ENCODE results near the gene ADCY5.

Gene ADCY5

DNA sequence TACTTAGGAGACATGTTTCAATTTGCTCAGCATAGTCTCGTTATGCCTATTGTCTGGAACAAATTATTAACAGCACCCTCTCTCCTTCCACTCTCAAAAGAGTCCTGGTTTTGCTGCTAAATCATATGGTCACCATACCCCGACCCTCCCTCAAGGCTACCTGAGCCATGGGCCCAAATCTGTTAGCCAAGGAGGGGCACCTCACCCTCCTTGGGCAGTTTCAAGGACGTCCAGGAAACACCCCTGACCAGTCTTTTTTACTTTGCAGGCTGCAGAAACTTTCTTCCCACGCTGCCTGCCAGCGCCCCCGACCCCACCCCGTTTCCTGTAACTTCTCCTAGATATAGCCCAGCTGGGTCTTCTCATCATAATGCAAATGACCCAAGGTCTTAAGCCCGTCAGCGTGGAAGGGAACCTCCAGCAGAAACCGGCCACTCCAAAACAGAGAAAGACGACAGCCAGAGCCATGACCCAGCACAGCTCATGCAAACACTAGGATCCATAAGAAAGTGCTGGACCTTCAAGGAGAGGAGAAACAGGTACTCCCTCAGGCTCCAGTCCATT is 62.3 kb downstream of the ADCY5 start:
- no peak for DNase-seq (ENCODE audit: low read depth)

- DNase-seq (ENCODE audit: low read depth) = no peak
Measured at GRCh38 chr3:123385981-123386380, 62.9 kb downstream of the ADCY5 start.

DNA sequence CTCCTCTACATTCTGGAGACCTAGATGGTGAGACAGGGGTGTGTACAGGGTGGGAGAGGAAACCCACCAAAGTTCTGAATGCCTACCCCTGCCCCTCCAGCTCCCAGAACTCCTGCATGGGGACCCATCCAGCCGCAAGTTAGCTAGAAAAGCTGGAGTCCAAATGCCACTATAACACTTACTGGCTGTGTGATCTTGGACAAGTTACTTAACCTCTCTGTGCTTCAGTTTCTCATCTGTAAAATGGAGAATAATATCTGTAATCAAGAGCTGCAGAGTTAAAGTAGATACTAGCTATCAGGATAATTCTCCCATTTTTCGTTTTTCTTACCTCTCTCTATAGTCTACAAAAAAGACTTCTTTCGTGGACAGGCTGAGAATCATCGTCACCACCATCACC is 63.4 kb downstream of the ADCY5 start:
- no peak for DNase-seq (ENCODE audit: low read depth)

- no peak for DNase-seq (ENCODE audit: low read depth)
Measured at GRCh38 chr3:123385001-123385401, 63.9 kb downstream of the ADCY5 start.

- no peak for DNase-seq (ENCODE audit: low read depth)
Measured at GRCh38 chr3:123384256-123384655, 64.6 kb downstream of the ADCY5 start.

- no peak for DNase-seq (ENCODE audit: low read depth)
Measured at GRCh38 chr3:123383091-123384053, 65.5 kb downstream of the ADCY5 start.

DNA sequence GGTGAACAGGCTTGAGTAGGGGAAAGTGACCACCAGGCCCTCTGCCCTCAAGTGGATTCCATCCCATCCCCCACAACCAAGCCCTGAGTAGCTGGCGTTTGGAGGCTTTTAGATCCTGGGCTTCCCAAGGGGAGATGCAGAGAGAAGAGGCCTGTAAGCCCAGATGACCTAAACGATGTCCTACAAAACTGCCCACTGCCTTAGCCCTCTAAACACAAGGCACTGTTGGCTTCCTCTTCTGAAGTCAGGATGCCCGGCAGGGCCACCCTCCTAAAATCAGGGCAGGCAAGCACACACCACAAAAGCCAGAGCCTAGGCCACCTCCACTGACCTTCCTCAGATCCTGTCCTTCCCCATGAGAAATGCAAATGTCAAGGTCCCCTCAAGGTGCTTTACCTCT is 68.6 kb downstream of the ADCY5 start:
- no peak for DNase-seq (ENCODE audit: low read depth)

- DNase-seq (ENCODE audit: low read depth) = no peak
Measured at GRCh38 chr3:123379041-123379830, 69.7 kb downstream of the ADCY5 start.

- DNase-seq (ENCODE audit: low read depth) = no peak
Measured at GRCh38 chr3:123378409-123378915, 70.4 kb downstream of the ADCY5 start.

DNA sequence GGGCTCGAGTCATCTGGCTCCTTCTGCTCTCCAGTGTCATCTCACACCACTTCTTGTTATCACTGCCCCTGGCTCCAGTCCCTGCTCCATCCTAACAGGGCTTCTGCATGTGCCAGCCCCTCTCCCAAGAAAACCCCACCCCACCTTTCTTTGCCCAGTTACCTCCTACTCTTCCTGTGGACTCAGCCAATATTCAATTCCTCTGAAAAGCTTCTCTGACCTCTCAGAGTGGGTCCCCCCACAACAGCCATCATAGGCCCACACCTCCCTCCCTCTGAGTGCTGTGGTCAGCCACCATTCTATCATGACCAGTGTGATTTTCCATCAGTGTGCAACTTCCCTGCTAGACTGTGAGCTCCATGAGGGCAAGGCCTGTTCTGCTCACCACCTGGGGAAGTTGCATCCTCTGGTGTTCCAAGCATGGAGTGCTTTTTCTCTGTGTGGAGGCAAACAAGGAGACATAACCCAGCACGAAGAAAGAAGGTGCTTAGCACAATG is 71.6 kb downstream of the ADCY5 start:
- DNase-seq (ENCODE audit: low read depth) = no peak

GRCh38 chr3:123376451-123377242 is 72.2 kb downstream of the ADCY5 start:
- DNase-seq (ENCODE audit: low read depth) = no peak

GRCh38 chr3:123375014-123375940 is 73.6 kb downstream of the ADCY5 start:
- no peak for DNase-seq (ENCODE audit: low read depth)

DNA sequence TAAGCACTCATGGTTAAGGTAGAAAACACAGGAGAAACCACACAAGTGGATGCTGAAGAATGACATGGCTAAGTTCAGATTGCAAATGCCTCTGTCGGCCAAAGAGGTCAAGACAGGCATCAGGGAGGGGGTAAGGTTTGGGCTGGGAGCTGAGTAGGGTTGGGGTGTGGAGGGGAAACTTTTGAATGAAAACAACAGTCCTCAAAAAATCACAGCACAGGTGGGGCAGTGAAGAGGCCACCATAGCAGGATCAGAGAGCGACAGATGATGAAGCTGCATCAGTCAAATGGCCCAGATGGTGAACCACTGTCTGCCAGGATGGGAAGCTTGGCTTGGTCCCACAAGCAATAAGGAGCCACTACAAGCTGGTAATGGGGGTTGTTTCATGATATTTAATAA is 74.9 kb downstream of the ADCY5 start:
- DNase-seq (ENCODE audit: low read depth) = no peak

DNA sequence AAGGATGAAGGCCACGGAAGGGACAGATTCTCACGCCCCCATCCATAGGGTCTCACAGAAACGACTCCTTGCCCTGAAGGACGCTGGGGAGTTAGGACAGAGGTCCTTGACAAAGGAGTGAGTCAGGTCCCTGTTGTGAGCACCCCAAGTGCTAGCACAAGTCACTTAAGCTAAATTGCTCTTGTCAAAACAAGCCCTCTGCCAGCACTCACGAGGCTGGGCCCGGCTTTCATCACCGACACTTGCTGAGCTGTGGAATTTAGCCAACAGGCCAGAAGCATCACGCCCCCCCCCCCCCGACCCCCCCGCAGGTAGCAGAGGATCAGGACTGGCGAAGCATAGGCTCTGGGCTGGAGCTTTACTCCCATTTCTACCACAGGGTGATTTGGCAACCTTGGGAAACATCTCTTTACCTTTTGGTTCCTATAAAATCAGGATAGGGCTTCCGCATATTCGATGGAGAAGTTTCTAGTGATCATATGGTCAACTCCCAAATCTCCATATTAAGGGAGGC is 75.4 kb downstream of the ADCY5 start:
- DNase-seq (ENCODE audit: low read depth) = no peak

DNA sequence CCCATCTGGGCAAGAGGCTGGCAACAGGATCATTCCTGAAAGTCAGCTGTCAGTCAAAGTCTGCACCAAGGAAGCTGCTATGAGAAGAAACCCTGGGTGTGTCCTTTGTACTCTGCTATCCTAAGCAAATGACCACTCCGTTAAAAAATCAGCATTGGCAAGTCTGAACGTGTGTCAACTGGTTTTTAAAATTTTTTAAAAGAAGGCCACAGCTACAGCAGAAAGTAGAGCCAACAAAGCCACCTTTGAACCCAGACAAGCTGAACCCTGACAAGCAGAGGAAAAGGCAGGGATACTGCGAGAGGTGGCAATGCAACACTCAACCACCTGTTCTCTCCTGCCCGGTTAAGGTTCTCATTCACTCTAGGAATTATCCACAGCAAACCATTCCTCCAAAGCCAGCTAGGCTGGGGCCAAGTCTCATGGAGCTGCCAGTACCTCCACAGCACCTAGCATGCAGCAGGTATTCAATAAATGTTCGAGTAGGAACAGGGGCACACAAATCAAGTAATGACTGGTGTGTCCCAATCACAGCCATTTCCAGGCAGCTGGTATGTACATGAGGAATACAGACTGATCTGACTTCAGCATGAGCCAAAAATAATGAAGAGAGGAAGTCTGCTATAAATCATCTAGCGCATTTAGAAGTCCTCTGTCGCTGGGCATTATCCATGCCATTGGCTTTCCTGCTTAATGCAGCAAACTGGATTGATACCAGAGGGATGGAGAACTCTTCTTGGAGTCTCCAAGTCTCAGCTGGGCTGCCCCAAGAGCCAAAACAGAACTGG is 76.0 kb downstream of the ADCY5 start:
- DNase-seq (ENCODE audit: low read depth) = no peak

GRCh38 chr3:123371859-123372685 is 76.8 kb downstream of the ADCY5 start:
- no peak for DNase-seq (ENCODE audit: low read depth)

DNA sequence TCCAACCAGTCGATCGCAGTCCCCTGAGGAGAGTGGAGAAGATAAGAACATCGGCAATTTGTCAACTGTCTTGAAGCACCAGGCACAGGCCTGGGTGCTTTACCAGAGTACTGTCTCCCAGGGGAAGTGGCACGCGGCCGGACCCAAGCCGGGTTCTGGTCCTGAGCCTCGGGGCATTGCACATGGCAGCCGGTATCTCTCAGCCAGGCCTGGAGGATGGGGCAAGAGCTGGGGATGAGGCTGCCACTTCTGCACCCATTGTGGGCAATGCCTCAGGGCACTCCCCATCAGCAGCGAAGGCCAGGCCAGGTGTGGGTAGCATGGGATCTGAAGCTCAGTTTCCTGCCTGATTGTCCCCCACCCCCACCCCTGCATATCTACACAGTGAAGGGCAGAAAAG is 77.5 kb downstream of the ADCY5 start:
- no peak for DNase-seq (ENCODE audit: low read depth)

DNA sequence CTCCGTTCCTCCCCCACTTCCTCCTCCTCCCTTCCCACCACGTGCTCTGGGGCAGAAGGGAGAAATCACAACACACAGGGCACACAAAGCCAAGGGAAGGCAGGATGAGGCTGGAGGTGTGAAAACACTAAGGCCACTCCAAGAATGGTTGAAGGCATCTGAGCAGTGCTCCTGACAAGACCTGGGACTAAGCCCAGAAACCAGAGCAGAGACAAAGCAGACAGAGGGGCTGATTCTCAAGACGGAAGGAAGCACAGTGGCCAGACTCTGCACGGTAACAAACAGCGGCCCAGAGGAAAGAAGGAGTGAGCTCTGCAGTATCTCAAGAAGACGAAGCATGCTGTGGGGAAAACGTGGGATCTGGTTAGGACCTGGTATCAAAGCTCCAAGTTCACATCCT is 78.1 kb downstream of the ADCY5 start:
- no peak for DNase-seq (ENCODE audit: low read depth)
